Kasumi-1 (cell line): ENCODE measurements around the gene LYSMD1.

Experiments
- DNase-seq, 2 experiments: peaks; one replicate each; lab custom pipeline; 2025; lab: John Stamatoyannopoulos, UW

Gene LYSMD1

GRCh38 chr1:151135433-151136385 lies 30.0 kb downstream of the LYSMD1 start:
- DNase-seq, result no peak

- DNase-seq, result no peak
These were observed 30.7 kb downstream of the LYSMD1 start for GRCh38 chr1:151134991-151135390.

- DNase-seq, result no peak
These were observed 31.3 kb downstream of the LYSMD1 start for GRCh38 chr1:151134396-151134795.

GRCh38 chr1:151133018-151133806 lies 32.5 kb downstream of the LYSMD1 start:
- DNase-seq, result no peak

DNA sequence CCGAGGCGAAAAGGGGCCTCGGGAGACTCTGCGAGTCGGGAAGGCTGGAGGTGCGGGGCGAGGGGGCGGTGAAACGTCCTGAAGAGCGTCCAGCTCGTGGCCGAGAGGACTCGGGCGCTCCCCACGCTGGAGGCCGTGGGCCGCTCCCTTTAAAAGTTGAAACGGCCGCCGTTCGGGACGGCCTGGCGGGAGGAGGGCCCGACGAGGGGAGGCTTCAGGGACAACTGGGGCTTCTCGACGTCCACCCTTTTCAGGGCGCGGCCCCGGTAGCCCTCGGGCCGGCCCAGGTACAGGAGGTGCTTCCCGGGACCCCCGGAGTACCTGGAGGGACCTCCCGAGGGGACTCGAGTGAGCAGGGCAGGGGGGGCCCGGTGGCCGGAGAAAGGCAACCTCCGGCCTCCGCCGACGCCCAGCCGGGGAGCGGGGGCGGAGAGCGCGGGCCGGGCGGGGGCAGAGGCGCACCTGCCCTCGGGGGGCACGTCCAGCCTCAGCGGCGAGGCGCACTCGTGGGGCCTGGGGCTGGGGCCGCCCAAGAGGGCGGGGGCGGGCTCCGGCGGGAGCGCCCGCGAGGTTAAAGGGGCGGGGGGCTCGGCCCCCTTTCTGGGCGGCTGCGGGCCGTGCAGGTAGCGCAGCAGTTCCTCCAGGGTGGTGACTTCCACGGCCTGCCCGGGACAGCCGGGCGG lies 33.2 kb downstream of the LYSMD1 start:
- DNase-seq, result no peak

GRCh38 chr1:151131701-151132334 lies 33.9 kb downstream of the LYSMD1 start:
- no peak for DNase-seq

GRCh38 chr1:151130987-151131586 lies 34.6 kb downstream of the LYSMD1 start:
- no peak for DNase-seq

- no peak for DNase-seq
These were observed 36.9 kb downstream of the LYSMD1 start for GRCh38 chr1:151128800-151129199.

- no peak for DNase-seq
These were observed 40.8 kb downstream of the LYSMD1 start for GRCh38 chr1:151124763-151125403.

DNA sequence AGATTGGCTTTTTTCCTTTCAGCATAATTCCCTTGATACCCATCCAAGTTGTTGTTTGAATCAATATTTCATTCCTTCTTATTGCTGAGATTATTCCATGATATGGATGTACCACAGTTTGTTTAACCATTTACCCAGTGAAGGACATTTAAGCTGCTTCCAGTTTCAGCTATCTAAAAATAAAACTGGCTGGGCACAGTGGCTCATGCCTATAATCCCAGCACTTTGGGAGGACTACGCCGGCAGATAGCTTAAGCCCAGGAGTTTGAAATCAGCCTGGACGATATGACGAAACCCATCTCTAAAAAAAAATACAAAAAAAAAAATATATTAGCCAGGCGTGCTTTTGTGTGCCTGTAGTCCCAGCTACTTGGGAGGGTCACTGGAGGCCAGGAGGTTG lies 51.8 kb downstream of the LYSMD1 start:
- no peak for DNase-seq
